Suprapubic skin (tissue), 4 donors: ENCODE results near the gene PDILT. TPM values are rescaled to one million over a fixed set of nuclear protein-coding genes. Genes with fewer than 3 reads are reported as not detected.

ENCODE experiments used
- DNase-seq, 2 donors: peaks; one replicate each; pipeline ENCODE4 v3.0.0-alpha.2; 2019; ENCODE audit warnings: low spot score in 2 of 2
- H3K27ac ChIP-seq: fragments of 200-600 bp; sonication (generic); one replicate; pipeline ENCODE4 v1.5.1; 2019
- H3K27me3 ChIP-seq: fragments of 200-600 bp; sonication (generic); one replicate; pipeline ENCODE4 v1.5.1; 2019
- H3K36me3 ChIP-seq: fragments of 200-600 bp; sonication (generic); one replicate; pipeline ENCODE4 v1.5.1; 2019
- H3K4me1 ChIP-seq: fragments of 200-600 bp; sonication (generic); one replicate; pipeline ENCODE4 v1.5.1; 2019
- H3K4me3 ChIP-seq: fragments of 200-600 bp; sonication (generic); one replicate; pipeline ENCODE4 v1.5.1; 2019; ENCODE audit warnings: mild to moderate bottlenecking
- H3K9me3 ChIP-seq: fragments of 200-600 bp; sonication (generic); one replicate; pipeline ENCODE4 v1.5.1; 2019
- EP300 ChIP-seq: sonication (generic); formaldehyde crosslinking; IDR thresholded peaks from one replicate; pipeline ENCODE4 v1.6.1; 2017; ENCODE audit warnings: antibody characterized with exemption
- POLR2A ChIP-seq, 2 donors: fragments of 450-650 bp; IDR thresholded peaks; one replicate each; pipeline ENCODE4 v1.6.1; 2017; ENCODE audit warnings: antibody characterized with exemption in 2 of 2, mild to moderate bottlenecking in 2 of 2, moderate library complexity in 2 of 2
- POLR2AphosphoS5 ChIP-seq, 3 donors: sonication (generic); formaldehyde crosslinking; IDR thresholded peaks; one replicate each; pipeline ENCODE4 v1.6.1; 2017; ENCODE audit warnings: antibody characterized with exemption in 3 of 3
- WGBS: methylation state at CpG from one replicate; pipeline ENCODE4 v1.1.5; 2018; 5-methylcytosine and 5-hydroxymethylcytosine counted together
- total RNA-seq, 4 donors: library from RNA; depleted of rRNA; stranded (reverse); fragments of >200 nt; gene quantifications; one replicate each; pipeline ENCODE4 v1.1.0, GENCODE V29; 2016
- TF ChIP-seq, protein P1 (sequence below), 2 donors: fragments of 200-600 bp in 1 of 2; fragments of 450-650 bp in 1 of 2; sonication (generic) in 1 of 2; IDR thresholded peaks; one replicate each; pipeline ENCODE4 v1.5.1; 2016 to 2019; ENCODE audit warnings: antibody characterized with exemption in 2 of 2, mild to moderate bottlenecking in 1 of 2, moderate library complexity in 1 of 2

The PDILT gene
- total RNA-seq, 4 donors from 2014 or later, result not detected

GRCh38 chr16:20415541-20415940, 11.0 kb upstream of the PDILT start:
- Histone ChIP-seq H3K9me3 (no peaks in the 10 kb centered on the region), H3K4me1 (no peaks in the 10 kb centered on the region), H3K27me3 (no peaks in the 10 kb centered on the region), H3K36me3 (no peaks in the 10 kb centered on the region), H3K4me3 (no peak overlapping the region), H3K27ac (no peak overlapping the region)
- 73% methylated on average over 1 of the region's 1 CpG for WGBS
- TF ChIP-seq POLR2A (IDR thresholded peaks at IDR 0.05), result no peak
- TF ChIP-seq, protein P1, sequence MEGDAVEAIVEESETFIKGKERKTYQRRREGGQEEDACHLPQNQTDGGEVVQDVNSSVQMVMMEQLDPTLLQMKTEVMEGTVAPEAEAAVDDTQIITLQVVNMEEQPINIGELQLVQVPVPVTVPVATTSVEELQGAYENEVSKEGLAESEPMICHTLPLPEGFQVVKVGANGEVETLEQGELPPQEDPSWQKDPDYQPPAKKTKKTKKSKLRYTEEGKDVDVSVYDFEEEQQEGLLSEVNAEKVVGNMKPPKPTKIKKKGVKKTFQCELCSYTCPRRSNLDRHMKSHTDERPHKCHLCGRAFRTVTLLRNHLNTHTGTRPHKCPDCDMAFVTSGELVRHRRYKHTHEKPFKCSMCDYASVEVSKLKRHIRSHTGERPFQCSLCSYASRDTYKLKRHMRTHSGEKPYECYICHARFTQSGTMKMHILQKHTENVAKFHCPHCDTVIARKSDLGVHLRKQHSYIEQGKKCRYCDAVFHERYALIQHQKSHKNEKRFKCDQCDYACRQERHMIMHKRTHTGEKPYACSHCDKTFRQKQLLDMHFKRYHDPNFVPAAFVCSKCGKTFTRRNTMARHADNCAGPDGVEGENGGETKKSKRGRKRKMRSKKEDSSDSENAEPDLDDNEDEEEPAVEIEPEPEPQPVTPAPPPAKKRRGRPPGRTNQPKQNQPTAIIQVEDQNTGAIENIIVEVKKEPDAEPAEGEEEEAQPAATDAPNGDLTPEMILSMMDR (IDR thresholded peaks at IDR 0.05), result no peak
- TF ChIP-seq POLR2AphosphoS5 (IDR thresholded peaks at IDR 0.05), result no peak
- TF ChIP-seq EP300, result no peak
- DNase-seq, result no peak

DNA sequence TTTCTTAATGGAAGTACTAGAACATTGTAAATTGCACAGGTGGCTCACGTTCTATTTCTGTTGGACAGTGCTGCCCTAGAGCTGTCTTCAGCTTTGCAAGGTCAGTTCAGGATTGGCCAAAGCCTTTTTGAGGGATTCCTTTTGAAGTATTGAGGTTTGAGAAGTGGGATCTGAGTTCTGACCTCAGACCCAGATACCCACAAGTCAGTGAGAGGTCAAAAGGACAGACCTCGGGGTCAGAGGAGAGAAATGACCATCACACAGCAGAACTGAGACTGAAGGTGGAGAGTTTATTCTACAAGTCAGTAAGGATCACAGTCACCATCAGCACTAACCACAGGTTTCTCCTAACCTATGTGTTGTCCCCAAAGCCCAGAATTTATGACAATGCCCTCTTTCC, 6.5 kb upstream of the PDILT start:
- 94% methylated on average over 2 of the region's 2 CpGs for WGBS
- H3K27me3 ChIP-seq, result no peaks in the 10 kb centered on the region
- H3K9me3 ChIP-seq, result no peaks in the 10 kb centered on the region
- no peaks in the 10 kb centered on the region for H3K4me1 ChIP-seq
- no peak overlapping the region for H3K4me3 ChIP-seq
- DNase-seq, result no peak
- no peak overlapping the region for H3K27ac ChIP-seq
- H3K36me3 ChIP-seq, result no peaks in the 10 kb centered on the region
- TF ChIP-seq, protein P1 (IDR thresholded peaks at IDR 0.05), result no peak
- no peak for TF ChIP-seq POLR2A (IDR thresholded peaks at IDR 0.05)
- no peak for TF ChIP-seq POLR2AphosphoS5 (IDR thresholded peaks at IDR 0.05)

DNA sequence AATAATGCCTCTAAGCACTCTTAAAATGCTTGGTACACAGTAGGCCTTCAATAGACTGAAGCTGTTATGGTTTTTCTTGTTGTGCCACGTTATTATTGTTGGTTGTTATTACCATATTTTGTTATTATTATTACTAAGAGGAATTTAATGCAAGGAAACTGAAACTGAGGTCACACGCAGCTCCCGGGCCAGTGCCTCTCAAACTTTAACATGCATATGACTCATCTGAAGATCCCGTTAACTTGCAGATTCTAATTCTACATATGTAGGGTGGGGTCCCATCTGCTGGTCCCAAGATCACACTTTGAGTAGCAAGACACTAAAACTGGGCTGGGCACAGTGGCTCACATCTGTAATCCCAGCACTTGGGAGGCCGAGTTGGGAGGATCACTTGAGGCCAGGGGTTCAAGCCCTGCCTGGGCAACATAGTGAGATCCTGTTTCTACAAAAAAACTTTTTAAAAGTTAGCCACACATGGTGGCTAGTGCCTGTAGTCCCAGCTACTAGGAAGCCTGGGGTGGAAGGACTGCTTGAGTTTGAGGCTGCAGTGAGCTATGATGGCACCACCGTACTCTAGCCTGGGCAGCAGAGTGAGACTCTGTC, 5.7 kb upstream of the PDILT start:
- Histone ChIP-seq H3K9me3 (no peaks in the 10 kb centered on the region), H3K4me3 (peak overlapping the region; percentile 6), H3K27me3 (no peaks in the 10 kb centered on the region), H3K36me3 (no peaks in the 10 kb centered on the region), H3K4me1 (no peaks in the 10 kb centered on the region), H3K27ac (peak overlapping the region; percentile 43)
- no peak for DNase-seq
- TF ChIP-seq EP300, result no peak
- no peak for TF ChIP-seq POLR2A (IDR thresholded peaks at IDR 0.05)
- TF ChIP-seq, protein P1 (IDR thresholded peaks at IDR 0.05), result no peak
- no peak for TF ChIP-seq POLR2AphosphoS5 (IDR thresholded peaks at IDR 0.05)
- 61% methylated on average over 6 of the region's 6 CpGs for WGBS

DNA sequence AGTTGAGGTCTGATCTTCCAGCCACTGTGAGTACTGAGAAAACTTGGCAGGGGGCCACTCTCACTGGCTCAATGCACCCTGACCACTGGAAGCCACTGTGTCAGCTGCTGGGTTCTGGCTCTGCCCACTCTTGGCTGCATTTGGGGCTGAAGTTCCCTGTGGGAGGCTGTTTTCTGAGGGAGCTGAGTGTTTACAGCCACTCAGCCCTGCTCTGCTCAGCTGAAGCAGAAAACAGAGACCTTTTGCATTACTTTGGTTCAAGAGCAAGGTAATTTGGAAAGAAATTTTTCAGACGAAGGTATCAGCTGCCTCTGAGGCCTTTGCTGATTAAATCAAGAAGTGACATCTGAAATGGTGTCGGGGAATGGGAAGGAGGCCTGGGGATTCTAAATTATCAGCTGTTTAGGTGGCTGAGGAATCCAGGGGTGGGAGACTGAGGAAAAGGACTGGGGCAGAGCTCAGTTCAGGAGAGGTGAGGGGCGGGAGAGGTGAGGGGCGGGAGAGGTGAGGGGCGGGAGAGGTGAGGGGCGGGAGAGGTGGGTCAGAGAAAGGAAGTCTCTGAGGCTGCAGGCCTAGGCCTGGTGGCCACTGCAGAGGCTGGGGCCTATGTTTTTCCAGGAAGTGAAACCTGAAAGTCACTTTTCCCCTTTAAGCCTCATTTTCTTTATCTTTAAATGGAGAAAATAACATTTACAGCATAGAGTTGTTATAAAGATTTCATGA, 5.0 kb upstream of the PDILT start, which contains the start of gene ACSM5:
TSS of gene ACSM5 (plus strand) at position 137 of the 723 bp plus-strand sequence. CDS start 1,951 bp downstream, outside the sequence.
- peak in 1 of 2 donors; percentile 78 for DNase-seq
- 73% methylated on average over 6 of the region's 6 CpGs for WGBS
- H3K4me1 ChIP-seq, result no peaks in the 10 kb centered on the region
- TF ChIP-seq, protein P1 (IDR thresholded peaks at IDR 0.05), result no peak
- TF ChIP-seq POLR2A (IDR thresholded peaks at IDR 0.05) (no peak), POLR2AphosphoS5 (IDR thresholded peaks at IDR 0.05) (no peak), EP300 (no peak)
- H3K4me3 ChIP-seq, result peak within 1 kb of the TSS; percentile 6
- H3K9me3 ChIP-seq, result no peaks in the 10 kb centered on the region
- no peaks in the 10 kb centered on the region for H3K36me3 ChIP-seq
- H3K27ac ChIP-seq, result peak within 1 kb of the TSS; percentile 43
- H3K27me3 ChIP-seq, result no peaks in the 10 kb centered on the region

DNA sequence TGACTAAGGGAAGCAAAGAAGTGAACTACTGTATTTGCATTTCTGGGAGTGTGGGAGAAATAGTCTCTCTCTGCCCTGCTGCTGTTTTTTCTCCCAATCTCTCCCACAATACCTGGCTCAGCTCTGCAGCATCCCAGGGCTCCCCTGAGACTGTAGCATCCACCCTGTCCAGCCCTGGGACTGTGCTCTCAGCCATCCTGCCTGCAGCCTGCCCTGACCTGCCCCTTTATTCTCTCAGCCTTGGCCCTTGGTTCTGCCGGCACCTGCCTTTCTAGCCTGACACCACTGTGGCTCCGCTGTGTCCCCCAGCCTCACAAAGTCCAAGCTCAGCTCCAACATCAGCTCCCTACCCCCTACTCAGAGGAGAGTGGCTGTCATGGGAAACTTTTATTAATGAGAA, 1.9 kb downstream of the PDILT start:
- H3K4me1 ChIP-seq, result no peaks in the 10 kb centered on the region
- H3K27ac ChIP-seq, result no peak overlapping the region
- no peak for DNase-seq
- H3K27me3 ChIP-seq, result no peaks in the 10 kb centered on the region
- WGBS, result 75% methylated on average over 2 of the region's 2 CpGs
- TF ChIP-seq POLR2A (IDR thresholded peaks at IDR 0.05), result no peak
- no peak for TF ChIP-seq EP300
- no peak for TF ChIP-seq POLR2AphosphoS5 (IDR thresholded peaks at IDR 0.05)
- TF ChIP-seq, protein P1 (IDR thresholded peaks at IDR 0.05), result no peak
- H3K4me3 ChIP-seq, result no peak overlapping the region
- no peaks in the 10 kb centered on the region for H3K9me3 ChIP-seq
- no peaks in the 10 kb centered on the region for H3K36me3 ChIP-seq
